GM21619 (cell line): ENCODE data around the gene SERGEF.
A peak's percentile ranks its signal among the peaks of the same experiment; 100 is the strongest.
"Not testable (repeated sequence)": the region's sequence is repeated elsewhere in the genome, so short reads cannot be mapped to it uniquely, and the experiment has no call there.

Source experiments
- ATAC-seq: cut with Tn5 transposase; IDR thresholded peaks from one replicate; pipeline ENCODE4 v1.9.1; 2021; ENCODE audit not compliant: unreplicated experiment

SERGEF gene

DNA sequence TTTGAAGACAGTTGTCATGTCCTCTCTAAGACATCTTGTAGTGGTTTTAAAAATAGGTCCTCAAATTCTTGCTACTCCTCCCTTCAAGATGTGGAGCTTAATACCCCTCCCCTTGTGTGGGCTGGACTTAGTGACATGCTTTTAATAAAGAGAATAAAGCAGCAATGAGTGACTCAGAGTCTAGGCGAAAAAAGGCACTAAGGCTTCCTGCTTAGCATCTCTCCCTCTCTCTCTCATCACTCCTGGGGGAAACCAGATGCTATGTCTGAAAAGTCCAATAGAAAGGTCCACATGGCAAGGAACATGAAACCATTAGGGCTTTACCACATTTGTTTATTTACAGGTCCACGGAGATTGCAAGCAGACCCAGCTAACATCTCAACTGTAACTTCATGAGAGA, 11.7 kb downstream of the SERGEF start:
- no peak for ATAC-seq

GRCh38 chr11:18000760-18001159, 12.1 kb downstream of the SERGEF start:
- ATAC-seq: peak; percentile 91

DNA sequence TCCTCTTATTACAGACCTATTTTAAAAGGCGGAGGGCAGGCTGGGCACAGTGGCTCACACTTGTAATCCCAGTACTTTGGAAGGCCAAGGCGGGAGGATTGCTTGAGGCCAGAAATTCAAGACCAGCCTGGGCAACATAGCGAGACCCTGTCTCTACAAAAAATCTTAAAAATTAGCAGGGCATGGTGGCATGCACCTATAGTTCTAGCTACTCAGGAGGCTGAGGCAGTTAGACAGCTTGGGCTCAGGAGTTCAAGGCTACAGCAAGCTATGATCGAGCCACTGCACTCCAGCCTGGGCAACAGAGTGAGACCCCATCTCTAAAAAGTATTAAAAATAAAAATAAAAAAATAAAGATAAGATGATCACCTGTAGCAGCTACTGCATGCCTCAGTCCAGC, 12.7 kb downstream of the SERGEF start:
- ATAC-seq: not testable (repeated sequence)

GRCh38 chr11:17992916-17993315, 19.9 kb downstream of the SERGEF start:
- no peak for ATAC-seq

GRCh38 chr11:17991783-17992433, 20.9 kb downstream of the SERGEF start:
- peak; percentile 90 for ATAC-seq

- ATAC-seq: no peak
Measured at GRCh38 chr11:17989306-17989705, 23.5 kb downstream of the SERGEF start.

GRCh38 chr11:17988465-17988864, 24.4 kb downstream of the SERGEF start:
- no peak for ATAC-seq

- no peak for ATAC-seq
Measured at GRCh38 chr11:17987826-17988225, 25.0 kb downstream of the SERGEF start.

DNA sequence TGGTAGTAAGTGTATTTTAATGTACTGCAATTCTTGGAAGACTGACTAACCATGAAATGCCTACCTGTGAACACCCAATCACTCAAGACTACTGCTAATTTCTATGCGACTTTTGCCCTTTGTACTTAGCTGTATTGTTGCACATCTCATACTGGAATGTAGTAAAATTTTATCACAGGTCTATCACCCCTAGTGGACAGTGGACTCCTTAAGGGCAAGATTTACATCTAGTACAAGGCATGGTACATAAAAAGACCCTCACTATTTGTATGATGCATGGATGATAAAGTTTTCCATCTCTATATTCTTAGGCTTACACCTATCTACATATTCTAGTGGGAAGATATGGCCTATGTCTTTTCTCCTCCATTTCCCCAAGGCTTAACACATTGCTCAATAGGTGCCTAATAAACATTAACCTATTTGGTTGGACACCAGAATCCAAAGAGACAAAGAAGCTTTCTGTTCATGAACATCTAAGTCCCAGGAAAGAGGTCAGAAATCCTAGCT, 26.1 kb downstream of the SERGEF start:
- no peak for ATAC-seq

- ATAC-seq: no peak
Measured at GRCh38 chr11:17986007-17986710, 26.7 kb downstream of the SERGEF start.

DNA sequence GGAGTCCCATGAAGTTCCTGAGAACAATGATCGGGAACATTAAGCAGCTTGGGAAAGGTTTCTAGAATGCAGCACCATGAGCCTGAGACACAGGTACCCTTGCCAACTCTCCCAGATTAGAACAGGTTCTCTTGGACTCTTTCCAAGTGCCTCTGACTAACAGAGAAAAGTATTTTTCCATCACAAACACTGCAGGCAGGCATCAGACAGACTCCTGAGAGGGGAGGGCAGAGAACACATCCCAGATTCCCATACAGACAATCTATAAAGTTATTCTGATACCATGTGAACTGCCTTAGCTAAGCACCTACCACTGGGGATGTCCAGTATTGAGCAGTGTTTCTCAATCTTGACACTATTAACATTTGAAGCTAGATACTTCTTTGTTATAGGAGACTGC, 27.3 kb downstream of the SERGEF start:
- ATAC-seq: no peak

DNA sequence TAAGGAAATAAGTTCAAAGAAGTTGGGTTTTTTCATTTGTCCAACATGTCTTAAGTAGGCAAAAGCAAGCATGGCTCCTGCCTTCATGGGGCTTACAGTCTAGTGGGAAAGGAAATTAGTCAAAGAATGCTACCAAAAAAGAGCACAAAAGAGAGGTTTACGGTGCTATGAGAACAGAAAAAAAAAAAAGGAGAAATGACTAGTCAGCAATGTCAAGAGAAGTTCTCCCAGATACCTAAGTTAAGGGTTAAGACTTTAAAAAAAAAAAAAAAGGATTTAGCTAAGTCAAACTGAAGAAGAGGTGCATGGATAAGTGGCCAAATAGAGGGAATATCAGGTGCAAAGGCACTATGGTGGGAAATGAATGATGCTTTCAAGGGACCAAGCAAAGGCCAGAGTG, 29.3 kb downstream of the SERGEF start:
- no peak for ATAC-seq

DNA sequence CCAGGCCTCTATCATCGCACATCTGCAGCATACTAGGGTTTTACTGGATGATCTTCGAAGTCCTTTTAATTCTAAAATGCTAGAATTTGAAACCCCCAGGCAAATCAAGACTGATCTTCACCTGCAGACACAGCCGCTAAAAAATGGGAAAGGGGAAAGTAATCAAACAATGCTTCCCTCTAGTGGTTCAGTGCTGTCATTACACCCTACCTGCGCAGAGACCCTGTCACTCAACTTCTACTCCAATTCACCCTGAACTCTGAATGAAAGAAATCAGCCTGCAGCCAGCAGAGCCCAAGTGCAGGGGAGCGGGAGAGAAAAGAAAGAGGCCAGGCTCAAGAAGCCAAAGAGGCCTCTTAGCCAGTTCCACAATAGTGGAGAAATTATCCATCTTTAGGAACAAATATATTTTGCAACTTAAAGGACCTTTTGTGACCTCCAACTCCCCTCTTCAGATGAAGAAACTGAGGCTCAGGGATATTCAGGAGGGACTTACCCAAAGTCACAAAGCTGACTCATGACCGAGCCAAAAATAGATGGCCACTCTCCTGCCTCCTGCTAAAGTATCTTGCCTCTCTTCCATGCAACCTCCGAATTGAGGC, 33.0 kb downstream of the SERGEF start:
- ATAC-seq: peak; percentile 44

DNA sequence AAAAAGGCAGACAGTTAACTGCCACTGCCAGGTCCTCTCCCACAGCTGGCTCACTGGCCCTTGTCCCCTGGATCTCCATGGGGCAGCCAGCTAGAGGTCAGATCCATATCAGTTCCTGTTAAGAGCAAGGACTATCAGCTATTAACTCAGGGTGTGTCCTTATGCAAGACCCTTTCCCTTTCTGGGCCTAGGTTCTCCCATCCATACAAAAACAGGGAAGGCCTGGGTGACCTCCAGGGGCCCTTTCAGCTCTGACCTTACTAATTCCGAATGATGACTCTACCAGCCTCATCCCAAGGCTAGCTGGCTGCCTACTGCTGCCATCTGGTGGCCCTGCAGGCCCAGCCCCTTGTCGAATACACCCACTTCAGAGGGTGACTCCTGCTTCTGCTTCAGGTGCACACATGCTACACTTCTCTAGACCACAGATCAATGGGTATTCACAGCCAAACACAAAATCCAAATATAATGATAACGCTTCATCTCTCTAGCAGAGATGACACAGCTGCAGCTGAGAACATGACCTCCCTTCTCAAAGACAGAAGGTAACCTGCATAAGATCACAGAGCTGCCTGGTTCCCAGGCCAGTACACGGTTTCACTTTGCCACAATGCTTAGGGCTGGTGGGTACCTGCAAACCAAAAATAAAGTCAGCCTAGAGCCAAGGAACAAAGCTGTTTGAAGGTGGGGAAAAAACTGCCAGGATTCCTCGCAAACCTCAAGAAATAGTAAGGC, 34.1 kb downstream of the SERGEF start:
- ATAC-seq: peak; percentile 61

DNA sequence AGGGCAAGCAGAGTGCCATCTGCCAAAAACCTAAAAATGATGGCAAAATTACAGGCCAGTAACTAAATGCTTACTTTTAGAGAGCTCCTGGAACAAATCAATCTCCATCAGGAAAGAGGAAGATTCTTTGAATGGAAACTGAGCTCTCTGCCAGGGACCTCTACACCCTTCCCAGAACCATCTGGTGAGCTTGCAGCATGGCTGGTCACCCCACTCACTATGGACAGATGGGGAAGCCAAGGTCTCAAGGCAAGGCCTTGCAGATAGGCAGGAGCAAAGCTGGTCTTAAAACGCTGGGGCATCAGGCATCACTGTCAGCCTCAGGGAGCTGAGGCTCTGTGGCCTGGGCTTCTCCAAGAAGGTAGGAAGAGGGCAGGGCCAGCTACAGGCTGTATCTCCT, 36.2 kb downstream of the SERGEF start:
- no peak for ATAC-seq

GRCh38 chr11:17974246-17974645, 38.6 kb downstream of the SERGEF start:
- no peak for ATAC-seq

- no peak for ATAC-seq
Measured at GRCh38 chr11:17972987-17973386, 39.9 kb downstream of the SERGEF start.

GRCh38 chr11:17968206-17968605, 44.6 kb downstream of the SERGEF start:
- no peak for ATAC-seq

- no peak for ATAC-seq
Measured at GRCh38 chr11:17967661-17968060, 45.2 kb downstream of the SERGEF start.

DNA sequence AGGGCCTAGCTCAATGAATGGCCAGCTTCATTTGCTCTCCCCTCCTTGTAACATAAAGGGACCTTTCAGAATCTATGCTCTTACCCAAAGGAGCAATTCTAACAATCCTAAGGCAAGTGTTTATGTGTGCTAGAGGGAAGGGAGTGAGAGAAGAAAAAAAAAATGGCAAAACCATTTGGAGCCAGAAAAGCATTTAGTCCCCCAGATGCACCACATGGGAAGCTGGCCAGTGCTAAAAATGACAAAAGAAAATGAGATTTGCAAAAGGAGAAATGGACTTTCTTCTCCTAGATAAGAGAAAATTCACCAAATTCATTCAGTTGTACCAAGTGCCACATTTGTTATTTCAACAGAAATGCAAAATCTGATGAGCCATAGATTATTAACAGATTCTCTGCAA, 52.8 kb downstream of the SERGEF start:
- ATAC-seq: no peak

DNA sequence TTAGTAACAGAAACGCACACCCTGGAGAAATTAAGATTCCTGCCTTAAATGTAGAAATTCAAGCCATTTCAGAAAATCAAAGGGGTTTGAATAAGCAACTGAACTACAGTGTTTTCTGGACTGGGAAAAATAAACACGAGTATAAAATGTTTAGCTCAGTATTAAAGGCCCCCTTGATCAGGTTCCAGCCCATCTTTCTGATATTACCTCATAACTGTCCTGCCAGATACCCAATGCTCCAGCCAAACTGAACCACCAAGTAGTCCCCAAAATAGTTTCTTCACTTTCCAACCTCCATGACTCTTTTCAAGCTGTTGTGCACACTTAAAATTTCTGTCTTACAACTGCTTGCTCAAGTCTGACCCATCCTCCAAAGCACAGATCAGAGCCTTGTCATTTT, 54.4 kb downstream of the SERGEF start:
- ATAC-seq: no peak
